GM12878 (cell line): Measurements from ENCODE around the gene SH3GL3. TPM values are rescaled to one million over a fixed set of nuclear protein-coding genes. Genes with fewer than 3 reads are reported as not detected.

Experiments
- ATAC-seq: fragments of 200-7000 bp; cut with Tn5 transposase; 3 replicates; pipeline ENCODE4 v1.9.1; 2020; ENCODE audit warnings: mild to moderate bottlenecking, moderate library complexity
- BruUV-seq: library from RNA; stranded (reverse); fragments of 400-500 nt; replicated peaks from 2 replicates; lab custom pipeline; 2021; lab: Mats Ljungman, UMichigan
- CTCF ChIA-PET: fragments of 300-600 bp; sonication (Branson Sonifier 250); formaldehyde crosslinking; extraction: SDS; loops from one replicate; lab custom pipeline; 2021; ENCODE audit warnings: inconsistent platforms; lab: Yijun Ruan, JAX
- POLR2A ChIA-PET: fragments of 350-600 bp; formaldehyde crosslinking; extraction: SDS; loops from one replicate; lab custom pipeline; 2021; ENCODE audit warnings: inconsistent platforms; lab: Charles Lee
- RAD21 ChIA-PET: fragments of 300-600 bp; sonication (Branson Sonifier 250); formaldehyde crosslinking; loops from one replicate; lab custom pipeline; 2023; ENCODE audit warnings: antibody characterized with exemption; ENCODE audit not compliant: unreplicated experiment; lab: Charles Lee
- SMC1A ChIA-PET: fragments of 300-600 bp; sonication (Branson Sonifier 250); formaldehyde crosslinking; loops from one replicate; lab custom pipeline; 2023; ENCODE audit not compliant: unreplicated experiment, uncharacterized antibody; lab: Charles Lee
- DNase-seq: peaks from one replicate; pipeline ENCODE4 v3.0.0-alpha.2; 2011; ENCODE audit warnings: low read depth, low spot score
- FAIRE-seq: peaks from 3 replicates; lab custom pipeline; 2011; peaks lifted over from hg19 to GRCh38; lab: Jason Lieb, UNC
- H2AFZ ChIP-seq: 2 replicates; pipeline ENCODE4 v1.6.0; 2011; ENCODE audit warnings: low read depth, low read length, control low read depth; ENCODE audit not compliant: control insufficient read depth
- H3K27ac ChIP-seq: 2 replicates; pipeline ENCODE4 v1.5.1; 2011; ENCODE audit warnings: control low read depth; ENCODE audit not compliant: control insufficient read depth, insufficient read depth
- H3K27me3 ChIP-seq, 2 experiments: replicated peaks in 1 of 2; 2 replicates each; pipeline versions ENCODE4 v1.6.0 to v1.6.1; 2011; ENCODE audit warnings: low read length in 1 of 2; ENCODE audit not compliant: control insufficient read depth in 2 of 2, insufficient read depth in 2 of 2
- H3K36me3 ChIP-seq, 2 experiments: 2 replicates each; pipeline ENCODE4 v1.5.1; 2011; ENCODE audit warnings: low read length in 1 of 2; ENCODE audit not compliant: control insufficient read depth in 2 of 2, insufficient read depth in 2 of 2
- H3K4me1 ChIP-seq: 2 replicates; pipeline ENCODE4 v1.6.1; 2011; ENCODE audit warnings: mild to moderate bottlenecking, low read length, moderate library complexity, mixed read lengths; ENCODE audit not compliant: control insufficient read depth, insufficient read depth
- H3K4me2 ChIP-seq: 2 replicates; pipeline ENCODE4 v1.6.0; 2011; ENCODE audit warnings: control low read depth; ENCODE audit not compliant: control insufficient read depth, insufficient read depth
- H3K4me3 ChIP-seq: fragments of 200-600 bp; sonication (generic); 2 replicates; pipeline ENCODE4 v1.5.1; 2016
- H3K79me2 ChIP-seq: 2 replicates; pipeline ENCODE4 v1.6.0; 2011; ENCODE audit warnings: low read length; ENCODE audit not compliant: control insufficient read depth, insufficient read depth
- H3K9ac ChIP-seq: 2 replicates; pipeline ENCODE4 v1.8.0; 2011; ENCODE audit warnings: low read length, control low read depth, mixed read lengths; ENCODE audit not compliant: control insufficient read depth, insufficient read depth
- H3K9me3 ChIP-seq: replicated peaks from 3 replicates; pipeline ENCODE4 v1.5.1; 2011; ENCODE audit warnings: mild to moderate bottlenecking, low read length; ENCODE audit not compliant: control insufficient read depth, insufficient read depth
- H4K20me1 ChIP-seq: 2 replicates; pipeline ENCODE4 v1.6.0; 2011; ENCODE audit not compliant: control insufficient read depth, insufficient read depth
- ATF2 ChIP-seq: IDR thresholded peaks from 2 replicates; pipeline ENCODE4 v1.6.1; 2012; ENCODE audit warnings: low read length, inconsistent platforms
- ATF3 ChIP-seq: IDR thresholded peaks from 2 replicates; pipeline ENCODE4 v1.6.1; 2011; ENCODE audit warnings: low read depth, mild to moderate bottlenecking, low read length, moderate library complexity, borderline replicate concordance; ENCODE audit errors: extremely low read depth
- BMI1 ChIP-seq: fragments of 450-650 bp; IDR thresholded peaks from 2 replicates; pipeline ENCODE4 v1.6.1; 2016; ENCODE audit warnings: mild to moderate bottlenecking, moderate library complexity, borderline replicate concordance
- CBX5 ChIP-seq: sonication (generic); IDR thresholded peaks from 2 replicates; pipeline ENCODE4 v1.6.1; 2016; ENCODE audit warnings: low read depth, moderate library complexity, mild to moderate bottlenecking, inconsistent platforms
- CEBPB ChIP-seq, 2 experiments: fragments of 150-350 bp in 1 of 2; IDR thresholded peaks; 2 replicates each; pipeline ENCODE4 v1.6.1; 2012 to 2014; ENCODE audit warnings: low read depth in 2 of 2, low read length in 2 of 2, borderline replicate concordance in 1 of 2, inconsistent platforms in 1 of 2
- EP300 ChIP-seq, 2 experiments: fragments of 150-350 bp in 1 of 2; IDR thresholded peaks; 2 replicates each; pipeline ENCODE4 v1.6.1; 2011 to 2012; ENCODE audit warnings: low read depth in 2 of 2, low read length in 2 of 2, borderline replicate concordance in 1 of 2, improper control_type of control experiment in 1 of 2, inconsistent platforms in 1 of 2; ENCODE audit not compliant: control insufficient read depth in 1 of 2
- ETV6 ChIP-seq, 2 experiments: fragments of 450-650 bp in 1 of 2; IDR thresholded peaks in 1 of 2; conservative IDR thresholded peaks in 1 of 2; 2 replicates each; pipeline ENCODE4 v1.6.1; 2014; ENCODE audit warnings: antibody characterized with exemption in 1 of 2, borderline replicate concordance in 1 of 2, low read depth in 1 of 2, mild to moderate bottlenecking in 1 of 2, moderate library complexity in 1 of 2
- KLF5 ChIP-seq: fragments of 450-650 bp; IDR thresholded peaks from 2 replicates; pipeline ENCODE4 v1.6.1; 2014; ENCODE audit warnings: mild to moderate bottlenecking; ENCODE audit not compliant: partially characterized antibody
- MEF2A ChIP-seq: IDR thresholded peaks from 2 replicates; pipeline ENCODE4 v1.6.1; 2011; ENCODE audit warnings: low read depth, mild to moderate bottlenecking, low read length, moderate library complexity; ENCODE audit not compliant: insufficient read depth
- MTA2 ChIP-seq: fragments of 450-650 bp; IDR thresholded peaks from 2 replicates; pipeline ENCODE4 v1.6.1; 2016; ENCODE audit warnings: low read depth, mild to moderate bottlenecking, moderate library complexity
- NFXL1 ChIP-seq: fragments of 450-650 bp; IDR thresholded peaks from 2 replicates; pipeline ENCODE4 v1.6.1; 2017; ENCODE audit warnings: antibody characterized with exemption, mild to moderate bottlenecking, borderline replicate concordance
- POLR2AphosphoS5 ChIP-seq: IDR thresholded peaks from 2 replicates; pipeline ENCODE4 v1.6.1; 2011; ENCODE audit warnings: mild to moderate bottlenecking, low read length, inconsistent platforms
- SP1 ChIP-seq: IDR thresholded peaks from one replicate; pipeline ENCODE4 v1.6.1; 2011; ENCODE audit warnings: low read depth, low read length
- ZBED1 ChIP-seq: IDR thresholded peaks from 2 replicates; pipeline ENCODE4 v1.6.1; 2016; ENCODE audit warnings: borderline replicate concordance
- ZNF24 ChIP-seq: fragments of 450-650 bp; IDR thresholded peaks from 2 replicates; pipeline ENCODE4 v1.6.1; 2017; ENCODE audit warnings: antibody characterized with exemption, mild to moderate bottlenecking
- WGBS: methylation state at CpG from one replicate; pipeline ENCODE4 v1.1.6; 2016; ENCODE audit warnings: low lambda C conversion rate; ENCODE audit not compliant: insufficient replicate concordance, insufficient coverage; ENCODE audit errors: missing lambda C conversion rate; 5-methylcytosine and 5-hydroxymethylcytosine counted together
- in situ Hi-C: fragments of 300-500 bp; cut with MboI; formaldehyde crosslinking; loops from 9 replicates; pipeline ENCODE4 v1.14.3; 2018; ENCODE audit warnings: mixed read lengths
- intact Hi-C: fragments of 100-400 bp; cut with micrococcal nuclease; formaldehyde crosslinking; loops from one replicate; pipeline ENCODE4 v1.14.2; 2022; ENCODE audit not compliant: unreplicated experiment
- polyA plus RNA-seq, 11 experiments: library from polyadenylated mRNA; depleted of rRNA in 4 of 11; unstranded in 6 of 11; stranded (reverse) in 5 of 11; fragments of >200 nt; fragmentation: Nextera tagmentation in 4 of 11; fragmentation: Illumina TruSeq in 1 of 11; extraction: Ambion mirVana in 4 of 11; extraction: Trizol in 1 of 11; gene quantifications; 1 replicate in 1 of 11; 2 replicates in 10 of 11; pipeline versions ENCODE4 v1.2.1 to v1.2.3, GENCODE V29; 2011 to 2016; ENCODE audit warnings: inconsistent platforms in 2 of 11, missing spikeins in 2 of 11, low read depth in 1 of 11
- total RNA-seq, 4 experiments: library from RNA; depleted of rRNA in 3 of 4; stranded (reverse); fragments of >200 nt in 3 of 4; fragmentation: Illumina TruSeq in 1 of 4; extraction: Trizol in 1 of 4; gene quantifications; 2 replicates each; pipeline versions ENCODE4 v1.2.1 to v1.2.3, GENCODE V29; 2013 to 2021
- TF ChIP-seq, protein P1 (sequence below): fragments of 450-650 bp; IDR thresholded peaks from 2 replicates; pipeline ENCODE4 v1.6.1; 2017; ENCODE audit warnings: mild to moderate bottlenecking, moderate library complexity
- TF ChIP-seq, protein P2 (sequence below): fragments of 450-650 bp; IDR thresholded peaks from 2 replicates; pipeline ENCODE4 v1.6.1; 2016; ENCODE audit warnings: mild to moderate bottlenecking

The SH3GL3 gene
- total and polyA plus RNA-seq, 10 of the 15 experiments (the other 5 are each of a cell fraction or from before 2014, with no cell fraction given): not detected

DNA sequence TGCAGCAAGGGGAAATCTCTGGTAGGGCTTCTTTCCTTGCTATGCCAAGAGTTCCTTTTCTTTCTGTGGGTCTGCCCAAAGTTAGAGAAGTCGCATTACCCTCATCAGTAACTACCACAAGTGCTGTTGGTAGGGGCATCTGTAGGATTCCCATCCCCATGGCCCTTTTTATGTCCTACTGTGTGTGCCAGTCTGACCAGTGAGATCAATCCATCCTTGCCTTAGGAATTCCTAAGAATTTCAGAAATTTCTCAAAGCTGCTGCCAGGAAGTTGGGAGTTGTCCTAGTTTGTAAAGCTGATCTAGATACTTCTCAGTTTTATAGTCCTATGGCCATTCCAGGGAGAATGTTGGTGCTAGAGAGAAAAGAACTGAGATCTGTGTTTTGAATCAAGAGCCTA is 36.5 kb downstream of the SH3GL3 start:
- H2AFZ ChIP-seq: no peak overlapping the region
- ChIA-PET SMC1A (no interaction called here), POLR2A (no interaction called here), RAD21 (no interaction called here), CTCF (interaction anchor here (1.0 to 1.1 kb wide), 2 partner anchors 9 to 89 kb away, joined by 3 read pairs; no protein-coding TSS in a partner anchor)
- no peaks in the 10 kb centered on the region for H3K27me3 ChIP-seq
- no peak for FAIRE-seq
- no TSS peak for BruUV-seq
- H3K9ac ChIP-seq: no peak overlapping the region
- H3K27ac ChIP-seq: no peak overlapping the region
- DNase-seq: no peak
- H3K36me3 ChIP-seq: no peaks in the 10 kb centered on the region
- no peak for ATAC-seq
- no peaks in the 10 kb centered on the region for H3K9me3 ChIP-seq
- WGBS: 40% methylated on average over 1 of the region's 1 CpG
- in situ Hi-C loops (no loop called here), intact Hi-C loops (no loop called here)
- H3K4me1 ChIP-seq: no peaks in the 10 kb centered on the region
- H3K79me2 ChIP-seq: no peaks in the 10 kb centered on the region
- no peak overlapping the region for H3K4me2 ChIP-seq
- no peak overlapping the region for H3K4me3 ChIP-seq
- H4K20me1 ChIP-seq: no peaks in the 10 kb centered on the region
- TF ChIP-seq ZNF24: no peak
- no peak for TF ChIP-seq ZBED1
- TF ChIP-seq ETV6 (conservative IDR thresholded peaks at IDR 0.05 in 1 of 2, IDR thresholded peaks at IDR 0.05 in 1 of 2; ENCODE audit: borderline replicate concordance in 1 of 2, low read depth in 1 of 2): no peak
- TF ChIP-seq MTA2: no peak
- no peak for TF ChIP-seq CEBPB (IDR thresholded peaks at IDR 0.05; ENCODE audit: borderline replicate concordance in 1 of 2, low read depth in 2 of 2, low read length in 2 of 2)
- TF ChIP-seq ATF3: no peak
- no peak for TF ChIP-seq EP300 (IDR thresholded peaks at IDR 0.05; ENCODE audit: borderline replicate concordance in 1 of 2, control insufficient read depth in 1 of 2, low read depth in 2 of 2, low read length in 2 of 2)
- TF ChIP-seq ATF2: no peak
- TF ChIP-seq, protein P1, sequence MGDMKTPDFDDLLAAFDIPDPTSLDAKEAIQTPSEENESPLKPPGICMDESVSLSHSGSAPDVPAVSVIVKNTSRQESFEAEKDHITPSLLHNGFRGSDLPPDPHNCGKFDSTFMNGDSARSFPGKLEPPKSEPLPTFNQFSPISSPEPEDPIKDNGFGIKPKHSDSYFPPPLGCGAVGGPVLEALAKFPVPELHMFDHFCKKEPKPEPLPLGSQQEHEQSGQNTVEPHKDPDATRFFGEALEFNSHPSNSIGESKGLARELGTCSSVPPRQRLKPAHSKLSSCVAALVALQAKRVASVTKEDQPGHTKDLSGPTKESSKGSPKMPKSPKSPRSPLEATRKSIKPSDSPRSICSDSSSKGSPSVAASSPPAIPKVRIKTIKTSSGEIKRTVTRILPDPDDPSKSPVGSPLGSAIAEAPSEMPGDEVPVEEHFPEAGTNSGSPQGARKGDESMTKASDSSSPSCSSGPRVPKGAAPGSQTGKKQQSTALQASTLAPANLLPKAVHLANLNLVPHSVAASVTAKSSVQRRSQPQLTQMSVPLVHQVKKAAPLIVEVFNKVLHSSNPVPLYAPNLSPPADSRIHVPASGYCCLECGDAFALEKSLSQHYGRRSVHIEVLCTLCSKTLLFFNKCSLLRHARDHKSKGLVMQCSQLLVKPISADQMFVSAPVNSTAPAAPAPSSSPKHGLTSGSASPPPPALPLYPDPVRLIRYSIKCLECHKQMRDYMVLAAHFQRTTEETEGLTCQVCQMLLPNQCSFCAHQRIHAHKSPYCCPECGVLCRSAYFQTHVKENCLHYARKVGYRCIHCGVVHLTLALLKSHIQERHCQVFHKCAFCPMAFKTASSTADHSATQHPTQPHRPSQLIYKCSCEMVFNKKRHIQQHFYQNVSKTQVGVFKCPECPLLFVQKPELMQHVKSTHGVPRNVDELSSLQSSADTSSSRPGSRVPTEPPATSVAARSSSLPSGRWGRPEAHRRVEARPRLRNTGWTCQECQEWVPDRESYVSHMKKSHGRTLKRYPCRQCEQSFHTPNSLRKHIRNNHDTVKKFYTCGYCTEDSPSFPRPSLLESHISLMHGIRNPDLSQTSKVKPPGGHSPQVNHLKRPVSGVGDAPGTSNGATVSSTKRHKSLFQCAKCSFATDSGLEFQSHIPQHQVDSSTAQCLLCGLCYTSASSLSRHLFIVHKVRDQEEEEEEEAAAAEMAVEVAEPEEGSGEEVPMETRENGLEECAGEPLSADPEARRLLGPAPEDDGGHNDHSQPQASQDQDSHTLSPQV: no peak
- no peak for TF ChIP-seq BMI1
- TF ChIP-seq NFXL1: no peak
- no peak for TF ChIP-seq CBX5
- TF ChIP-seq MEF2A: no peak
- TF ChIP-seq, protein P2, sequence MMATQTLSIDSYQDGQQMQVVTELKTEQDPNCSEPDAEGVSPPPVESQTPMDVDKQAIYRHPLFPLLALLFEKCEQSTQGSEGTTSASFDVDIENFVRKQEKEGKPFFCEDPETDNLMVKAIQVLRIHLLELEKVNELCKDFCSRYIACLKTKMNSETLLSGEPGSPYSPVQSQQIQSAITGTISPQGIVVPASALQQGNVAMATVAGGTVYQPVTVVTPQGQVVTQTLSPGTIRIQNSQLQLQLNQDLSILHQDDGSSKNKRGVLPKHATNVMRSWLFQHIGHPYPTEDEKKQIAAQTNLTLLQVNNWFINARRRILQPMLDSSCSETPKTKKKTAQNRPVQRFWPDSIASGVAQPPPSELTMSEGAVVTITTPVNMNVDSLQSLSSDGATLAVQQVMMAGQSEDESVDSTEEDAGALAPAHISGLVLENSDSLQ: no peak
- no peak for TF ChIP-seq SP1
- TF ChIP-seq POLR2AphosphoS5: no peak
- TF ChIP-seq KLF5: no peak
